MM.1S (cell line): ENCODE results near the gene PFN2.

Experiments used
- EZH2 ChIP-seq: fragments of 300-600 bp; sonication (generic); optimal IDR thresholded peaks from 2 replicates; pipeline ENCODE3; 2017; ENCODE audit warnings: low read depth, mild to moderate bottlenecking, antibody characterized with exemption, low read length, mixed read lengths
- TF ChIP-seq, protein P1 (sequence below): fragments of 300-600 bp; sonication (generic); IDR thresholded peaks from 2 replicates; pipeline ENCODE4 v1.5.1; 2016; ENCODE audit warnings: antibody characterized with exemption, low read length, mixed read lengths

DNA sequence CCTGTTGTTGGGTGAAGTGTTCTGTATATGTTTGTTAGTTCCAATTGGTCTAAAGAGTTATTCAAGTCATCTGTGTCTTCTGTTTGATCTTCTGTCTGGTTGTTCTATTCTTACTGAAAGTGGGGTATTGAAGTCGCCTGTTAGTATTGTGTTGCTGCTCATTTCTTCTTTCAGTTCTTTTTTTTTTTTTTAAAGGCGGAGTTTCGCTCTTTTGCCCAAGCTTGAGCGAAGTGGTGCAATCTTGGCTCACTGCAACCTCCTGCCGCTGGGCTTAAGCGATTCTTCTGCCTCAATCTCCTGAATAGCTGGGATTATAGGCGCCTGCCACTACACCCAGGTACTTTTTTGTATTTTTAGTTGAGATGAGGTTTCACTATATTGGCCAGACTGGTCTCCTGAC lies 23.5 kb downstream of the PFN2 start:
- TF ChIP-seq EZH2 = no peak
- TF ChIP-seq, protein P1, sequence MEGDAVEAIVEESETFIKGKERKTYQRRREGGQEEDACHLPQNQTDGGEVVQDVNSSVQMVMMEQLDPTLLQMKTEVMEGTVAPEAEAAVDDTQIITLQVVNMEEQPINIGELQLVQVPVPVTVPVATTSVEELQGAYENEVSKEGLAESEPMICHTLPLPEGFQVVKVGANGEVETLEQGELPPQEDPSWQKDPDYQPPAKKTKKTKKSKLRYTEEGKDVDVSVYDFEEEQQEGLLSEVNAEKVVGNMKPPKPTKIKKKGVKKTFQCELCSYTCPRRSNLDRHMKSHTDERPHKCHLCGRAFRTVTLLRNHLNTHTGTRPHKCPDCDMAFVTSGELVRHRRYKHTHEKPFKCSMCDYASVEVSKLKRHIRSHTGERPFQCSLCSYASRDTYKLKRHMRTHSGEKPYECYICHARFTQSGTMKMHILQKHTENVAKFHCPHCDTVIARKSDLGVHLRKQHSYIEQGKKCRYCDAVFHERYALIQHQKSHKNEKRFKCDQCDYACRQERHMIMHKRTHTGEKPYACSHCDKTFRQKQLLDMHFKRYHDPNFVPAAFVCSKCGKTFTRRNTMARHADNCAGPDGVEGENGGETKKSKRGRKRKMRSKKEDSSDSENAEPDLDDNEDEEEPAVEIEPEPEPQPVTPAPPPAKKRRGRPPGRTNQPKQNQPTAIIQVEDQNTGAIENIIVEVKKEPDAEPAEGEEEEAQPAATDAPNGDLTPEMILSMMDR = no peak
